Measurements from ENCODE around the gene FHOD3. TPM values are rescaled to one million over a fixed set of nuclear protein-coding genes. Genes with fewer than 3 reads are reported as not detected.

FHOD3 gene
- total and polyA plus RNA-seq, 2 of the 4 experiments (the other 2 are of a cell fraction) = 14.6 to 16.0 TPM

DNA sequence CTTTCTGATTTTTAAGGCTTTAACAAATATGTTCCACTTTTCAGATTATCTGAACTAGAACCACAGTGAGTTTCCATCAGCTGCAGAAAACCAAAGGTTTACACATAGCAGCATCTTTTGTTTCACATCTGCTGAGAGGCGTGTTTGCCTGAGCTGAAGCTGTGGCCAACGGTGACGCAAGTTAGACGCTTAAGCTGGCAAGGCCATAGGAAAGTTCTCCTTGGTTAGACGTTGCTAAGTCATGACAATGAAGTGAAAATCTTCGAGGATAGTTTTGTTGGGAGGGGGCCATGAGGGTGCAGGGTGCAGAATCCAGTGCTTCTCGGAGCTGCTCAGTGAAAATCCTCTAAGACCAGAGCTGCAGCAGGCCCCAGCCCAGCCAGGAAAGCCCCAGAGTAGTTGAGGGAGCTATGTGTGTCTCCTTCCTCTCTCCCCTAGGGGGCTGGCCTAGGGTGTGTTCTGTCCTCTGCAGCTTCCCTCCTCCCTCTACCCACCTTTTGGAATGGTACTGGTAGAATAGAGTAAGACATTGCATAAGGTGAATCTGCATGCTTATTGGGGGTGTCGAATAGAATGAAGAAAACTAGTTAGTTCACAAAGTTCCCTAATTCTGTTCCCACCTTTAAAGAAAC is 105.4 kb downstream of the FHOD3 start:
- no peak overlapping the region for H4K91ac ChIP-seq (ENCODE audit: insufficient read depth, low read depth, low read length)
- no peaks in the 10 kb centered on the region for H4K20me1 ChIP-seq (ENCODE audit: insufficient read depth, low read length)
- no peak overlapping the region for H2BK120ac ChIP-seq (ENCODE audit: low read depth, low read length)
- 0 out of 2 replicates have a peak, but pooled peaks cover 3% of the 10 kb centered on the region for H3K9me1 ChIP-seq (ENCODE audit: insufficient read depth, low read length)
- H3K4me3 ChIP-seq (ENCODE audit: insufficient read depth, low read depth, low read length) = no peak overlapping the region
- no peak overlapping the region for H3K4me2 ChIP-seq (ENCODE audit: low read depth, low read length)
- dilution Hi-C loops (cut with HindIII; ENCODE audit: low sequenced_read_pairs, unreplicated experiment) = no loop called here
- H2AK9ac ChIP-seq (replicated peaks; ENCODE audit: low read depth, low read length, poor library complexity) = no peak overlapping the region
- no peak overlapping the region for H2AFZ ChIP-seq (replicated peaks; ENCODE audit: low read length, poor library complexity)
- no peak overlapping the region for H3K18ac ChIP-seq (ENCODE audit: low read depth, low read length)
- BruUV-seq (replicated peaks) = no TSS peak
- ChIA-PET CTCF (interaction anchor here (0.6 kb wide), 1 partner anchor 27 kb away, joined by 3 read pairs; no protein-coding TSS in a partner anchor), POLR2A (ENCODE audit: unreplicated experiment) (no interaction called here)
- intact Hi-C loops (cut with micrococcal nuclease) = no loop called here
- no peak overlapping the region for H2AK5ac ChIP-seq (ENCODE audit: low read depth, low read length)
- no peak overlapping the region for H4K5ac ChIP-seq (ENCODE audit: low read depth, low read length)
- TF ChIP-seq POLR2A (IDR thresholded peaks at IDR 0.05; ENCODE audit: low read depth, low read length) (no peak), RCOR1 (IDR thresholded peaks at IDR 0.05; ENCODE audit: insufficient replicate concordance, low read length) (no peak), SMC3 (IDR thresholded peaks at IDR 0.05; ENCODE audit: low read depth, low read length) (no peak)
- TF ChIP-seq, protein P1, sequence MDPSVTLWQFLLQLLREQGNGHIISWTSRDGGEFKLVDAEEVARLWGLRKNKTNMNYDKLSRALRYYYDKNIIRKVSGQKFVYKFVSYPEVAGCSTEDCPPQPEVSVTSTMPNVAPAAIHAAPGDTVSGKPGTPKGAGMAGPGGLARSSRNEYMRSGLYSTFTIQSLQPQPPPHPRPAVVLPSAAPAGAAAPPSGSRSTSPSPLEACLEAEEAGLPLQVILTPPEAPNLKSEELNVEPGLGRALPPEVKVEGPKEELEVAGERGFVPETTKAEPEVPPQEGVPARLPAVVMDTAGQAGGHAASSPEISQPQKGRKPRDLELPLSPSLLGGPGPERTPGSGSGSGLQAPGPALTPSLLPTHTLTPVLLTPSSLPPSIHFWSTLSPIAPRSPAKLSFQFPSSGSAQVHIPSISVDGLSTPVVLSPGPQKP (IDR thresholded peaks at IDR 0.05; ENCODE audit: borderline replicate concordance, low read depth, low read length) = no peak
- TF ChIP-seq, protein P2, sequence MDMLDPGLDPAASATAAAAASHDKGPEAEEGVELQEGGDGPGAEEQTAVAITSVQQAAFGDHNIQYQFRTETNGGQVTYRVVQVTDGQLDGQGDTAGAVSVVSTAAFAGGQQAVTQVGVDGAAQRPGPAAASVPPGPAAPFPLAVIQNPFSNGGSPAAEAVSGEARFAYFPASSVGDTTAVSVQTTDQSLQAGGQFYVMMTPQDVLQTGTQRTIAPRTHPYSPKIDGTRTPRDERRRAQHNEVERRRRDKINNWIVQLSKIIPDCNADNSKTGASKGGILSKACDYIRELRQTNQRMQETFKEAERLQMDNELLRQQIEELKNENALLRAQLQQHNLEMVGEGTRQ (IDR thresholded peaks at IDR 0.05; ENCODE audit: low read depth, low read length) = no peak
- H3K9me3 ChIP-seq (ENCODE audit: control insufficient read depth, insufficient read depth, low read length) = no peaks in the 10 kb centered on the region
- peaks cover 0 to 8% of the 10 kb centered on the region in 2 experiments; a peak in 1 of 4 replicates for H3K79me1 ChIP-seq (ENCODE audit: low read depth in 1 of 2, low read length in 2 of 2)
- no peak overlapping the region for H4K8ac ChIP-seq (ENCODE audit: low read depth in 2 of 2, low read length in 2 of 2)
- 94% methylated on average over 3 of the region's 8 CpGs; no CpG with 5 or more reads in 1 of the 2 experiments for WGBS, 2 experiments (ENCODE audit: extremely low coverage in 2 of 2, insufficient read length in 1 of 2)
- no peak overlapping the region for H3K27ac ChIP-seq (ENCODE audit: insufficient read depth, low read length)
- no peaks in the 10 kb centered on the region for H3K36me3 ChIP-seq (ENCODE audit: control insufficient read depth, insufficient read depth, low read length)
- H3K27me3 ChIP-seq (ENCODE audit: control insufficient read depth, insufficient read depth, low read length) = no peaks in the 10 kb centered on the region
- H3K14ac ChIP-seq (replicated peaks; ENCODE audit: low read depth, low read length) = no peak overlapping the region
- no peak overlapping the region for H3K56ac ChIP-seq (ENCODE audit: extremely low read depth, insufficient read depth, low read length)
- ATAC-seq (ENCODE audit: low read depth) = no peak
- no peaks in the 10 kb centered on the region for H3K4me1 ChIP-seq (ENCODE audit: control insufficient read depth, insufficient read depth, low read length)
- no peak overlapping the region for H2BK5ac ChIP-seq (ENCODE audit: low read depth, low read length, poor library complexity, severe bottlenecking)
- H3K23ac ChIP-seq (ENCODE audit: low read depth, low read length) = no peak overlapping the region
- H2BK20ac ChIP-seq (ENCODE audit: low read depth, low read length) = no peak overlapping the region
- H2BK15ac ChIP-seq (ENCODE audit: low read depth, low read length) = no peak overlapping the region
- DNase-seq = peak; percentile 35
- H3K9ac ChIP-seq (ENCODE audit: low read depth, low read length) = no peak overlapping the region
- H3K4ac ChIP-seq (ENCODE audit: low read depth, low read length) = no peak overlapping the region
- in situ Hi-C loops (cut with MboI; ENCODE audit: low sequenced_read_pairs) = no loop called here

Data from IMR-90 (cell line).